Measurements from ENCODE around the gene CCND3.

GRCh38 chr6:41955412-41955811 is 13.8 kb upstream of the CCND3 start:
- TF ChIP-seq CTCF (conservative IDR thresholded peaks at IDR 0.05; ENCODE audit: low read length) (no peak), EZH2phosphoT487 (IDR thresholded peaks at IDR 0.05; ENCODE audit: borderline replicate concordance) (no peak)

Measured in Loucy (cell line).